ENCODE measurements around the gene SUMO2.
A peak's percentile ranks its signal among the peaks of the same experiment; 100 is the strongest.
"Not testable (repeated sequence)": the region's sequence is repeated elsewhere in the genome, so short reads cannot be mapped to it uniquely, and the experiment has no call there.

The SUMO2 gene

DNA sequence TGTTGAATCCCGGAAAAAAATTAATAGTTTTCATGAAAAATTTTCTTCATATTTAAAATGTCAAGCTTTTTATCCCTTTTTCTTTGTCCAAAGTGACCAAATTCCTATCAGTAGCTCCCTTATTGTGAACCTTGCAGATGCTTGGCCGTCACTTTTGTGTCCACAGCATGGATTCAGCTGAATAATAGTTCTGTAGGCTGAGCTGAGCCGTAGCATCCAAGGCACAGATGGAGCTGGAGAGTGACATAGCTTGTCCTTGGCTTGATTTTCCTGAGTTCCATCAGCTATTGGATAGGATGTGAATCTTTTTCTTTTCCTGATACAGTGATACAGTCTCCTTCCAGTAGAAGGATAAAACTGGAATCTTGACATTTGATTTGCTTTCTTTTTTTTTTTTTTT is 26.3 kb upstream of the SUMO2 start:
- H3F3A ChIP-seq (ENCODE audit: insufficient read depth, low read length), result no peaks in the 10 kb centered on the region
- no peak overlapping the region for H3K9ac ChIP-seq (ENCODE audit: low read length)
- H2AFZ ChIP-seq (ENCODE audit: low read length), result no peak overlapping the region
- no peak overlapping the region for H3K4me2 ChIP-seq (ENCODE audit: low read length)
- peaks cover 20% of the 10 kb centered on the region for H3K4me1 ChIP-seq (ENCODE audit: insufficient read depth, low read length, severe bottlenecking)
- no peaks in the 10 kb centered on the region for H3K27me3 ChIP-seq (ENCODE audit: insufficient read depth, low read length)
- H4K20me1 ChIP-seq (ENCODE audit: insufficient read depth, low read length), result no peaks in the 10 kb centered on the region
- no peak for TF ChIP-seq EZH2 (IDR thresholded peaks at IDR 0.05; ENCODE audit: borderline replicate concordance, low read length)
- TF ChIP-seq, protein P1, sequence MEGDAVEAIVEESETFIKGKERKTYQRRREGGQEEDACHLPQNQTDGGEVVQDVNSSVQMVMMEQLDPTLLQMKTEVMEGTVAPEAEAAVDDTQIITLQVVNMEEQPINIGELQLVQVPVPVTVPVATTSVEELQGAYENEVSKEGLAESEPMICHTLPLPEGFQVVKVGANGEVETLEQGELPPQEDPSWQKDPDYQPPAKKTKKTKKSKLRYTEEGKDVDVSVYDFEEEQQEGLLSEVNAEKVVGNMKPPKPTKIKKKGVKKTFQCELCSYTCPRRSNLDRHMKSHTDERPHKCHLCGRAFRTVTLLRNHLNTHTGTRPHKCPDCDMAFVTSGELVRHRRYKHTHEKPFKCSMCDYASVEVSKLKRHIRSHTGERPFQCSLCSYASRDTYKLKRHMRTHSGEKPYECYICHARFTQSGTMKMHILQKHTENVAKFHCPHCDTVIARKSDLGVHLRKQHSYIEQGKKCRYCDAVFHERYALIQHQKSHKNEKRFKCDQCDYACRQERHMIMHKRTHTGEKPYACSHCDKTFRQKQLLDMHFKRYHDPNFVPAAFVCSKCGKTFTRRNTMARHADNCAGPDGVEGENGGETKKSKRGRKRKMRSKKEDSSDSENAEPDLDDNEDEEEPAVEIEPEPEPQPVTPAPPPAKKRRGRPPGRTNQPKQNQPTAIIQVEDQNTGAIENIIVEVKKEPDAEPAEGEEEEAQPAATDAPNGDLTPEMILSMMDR (IDR thresholded peaks at IDR 0.05; ENCODE audit: low read length), result no peak
- H3K27ac ChIP-seq (ENCODE audit: low read depth, low read length, poor library complexity, severe bottlenecking), result no peak overlapping the region
- H3K9me3 ChIP-seq (ENCODE audit: low read length), result no peaks in the 10 kb centered on the region
- peaks cover 55% of the 10 kb centered on the region for H3K36me3 ChIP-seq (ENCODE audit: insufficient read depth, low read length)
- no peaks in the 10 kb centered on the region for H3K9me2 ChIP-seq (ENCODE audit: low read depth, low read length)
- no peak overlapping the region for H3K4me3 ChIP-seq (ENCODE audit: low read depth, low read length, poor library complexity, severe bottlenecking)
- H3K79me2 ChIP-seq (ENCODE audit: insufficient read depth, low read length), result peaks cover 21% of the 10 kb centered on the region

DNA sequence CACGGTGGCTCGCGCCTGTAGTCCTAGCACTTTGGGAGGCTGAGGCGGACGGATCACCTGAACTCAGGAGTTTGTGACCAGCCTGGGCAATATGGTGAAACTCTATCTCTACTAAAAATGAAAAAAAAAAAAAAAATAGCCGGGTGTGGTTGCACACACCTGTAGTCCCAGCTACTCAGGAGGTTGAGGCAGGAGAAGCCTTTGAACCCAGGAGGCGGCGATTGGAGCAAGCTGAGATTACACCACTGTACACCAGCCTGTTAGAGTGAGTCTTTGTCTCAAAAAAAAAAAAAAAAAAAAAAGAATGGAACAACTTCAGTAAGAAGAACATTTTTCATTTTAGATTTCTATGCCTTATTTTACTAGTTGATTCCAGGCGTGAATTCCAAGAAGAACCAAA is 25.4 kb upstream of the SUMO2 start:
- TF ChIP-seq, protein P1 (IDR thresholded peaks at IDR 0.05; ENCODE audit: low read length), result no peak
- no peak for TF ChIP-seq EZH2 (IDR thresholded peaks at IDR 0.05; ENCODE audit: borderline replicate concordance, low read length)
- H3K9ac ChIP-seq (ENCODE audit: low read length), result no peak overlapping the region
- H3K4me2 ChIP-seq (ENCODE audit: low read length), result no peak overlapping the region

DNA sequence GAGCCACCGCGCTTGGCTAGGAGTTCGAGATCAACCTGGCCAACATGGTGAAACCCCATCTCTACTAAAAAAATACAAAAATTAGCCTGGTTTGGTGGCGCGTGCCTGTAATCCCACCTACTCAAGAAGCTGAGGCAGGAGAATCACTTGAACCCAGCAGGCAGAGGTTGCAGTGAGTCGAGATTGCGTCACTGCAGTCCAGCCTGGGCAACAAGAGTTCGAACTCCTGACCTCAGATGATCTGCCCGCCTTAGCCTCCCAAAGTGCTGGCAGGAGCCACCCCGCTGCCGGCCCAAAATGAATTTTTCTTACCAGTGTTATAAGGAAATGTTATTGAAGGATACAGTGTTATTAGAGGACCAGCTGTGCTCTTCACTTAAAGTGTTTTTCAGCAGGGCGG is 25.0 kb upstream of the SUMO2 start:
- peaks cover 44% of the 10 kb centered on the region for H3K36me3 ChIP-seq (ENCODE audit: insufficient read depth, low read length)
- peaks cover 21% of the 10 kb centered on the region for H3K79me2 ChIP-seq (ENCODE audit: insufficient read depth, low read length)
- peaks cover 20% of the 10 kb centered on the region for H3K4me1 ChIP-seq (ENCODE audit: insufficient read depth, low read length, severe bottlenecking)
- H4K20me1 ChIP-seq (ENCODE audit: insufficient read depth, low read length), result no peaks in the 10 kb centered on the region
- H2AFZ ChIP-seq (ENCODE audit: low read length), result no peak overlapping the region
- no peaks in the 10 kb centered on the region for H3K9me3 ChIP-seq (ENCODE audit: low read length)
- H3K27me3 ChIP-seq (ENCODE audit: insufficient read depth, low read length), result no peaks in the 10 kb centered on the region
- no peak overlapping the region for H3K4me2 ChIP-seq (ENCODE audit: low read length)
- no peaks in the 10 kb centered on the region for H3K9me2 ChIP-seq (ENCODE audit: low read depth, low read length)
- no peak overlapping the region for H3K4me3 ChIP-seq (ENCODE audit: low read depth, low read length, poor library complexity, severe bottlenecking)
- H3K9ac ChIP-seq (ENCODE audit: low read length), result no peak overlapping the region
- TF ChIP-seq, protein P1 (IDR thresholded peaks at IDR 0.05; ENCODE audit: low read length), result no peak
- no peak for TF ChIP-seq EZH2 (IDR thresholded peaks at IDR 0.05; ENCODE audit: borderline replicate concordance, low read length)
- H3F3A ChIP-seq (ENCODE audit: insufficient read depth, low read length), result no peaks in the 10 kb centered on the region
- H3K27ac ChIP-seq (ENCODE audit: low read depth, low read length, poor library complexity, severe bottlenecking), result no peak overlapping the region

More for the DNA sequence above, 25.4 kb upstream of the SUMO2 start:
- H3K79me2 ChIP-seq (ENCODE audit: insufficient read depth, low read length), result peaks cover 21% of the 10 kb centered on the region
- H3K27ac ChIP-seq (ENCODE audit: low read depth, low read length, poor library complexity, severe bottlenecking), result no peak overlapping the region
- H3K36me3 ChIP-seq (ENCODE audit: insufficient read depth, low read length), result peaks cover 48% of the 10 kb centered on the region
- peaks cover 20% of the 10 kb centered on the region for H3K4me1 ChIP-seq (ENCODE audit: insufficient read depth, low read length, severe bottlenecking)
- no peaks in the 10 kb centered on the region for H3K9me3 ChIP-seq (ENCODE audit: low read length)
- H3K4me3 ChIP-seq (ENCODE audit: low read depth, low read length, poor library complexity, severe bottlenecking), result no peak overlapping the region
- no peaks in the 10 kb centered on the region for H3K27me3 ChIP-seq (ENCODE audit: insufficient read depth, low read length)
- H3K9me2 ChIP-seq (ENCODE audit: low read depth, low read length), result no peaks in the 10 kb centered on the region
- no peaks in the 10 kb centered on the region for H3F3A ChIP-seq (ENCODE audit: insufficient read depth, low read length)
- H4K20me1 ChIP-seq (ENCODE audit: insufficient read depth, low read length), result no peaks in the 10 kb centered on the region
- no peak overlapping the region for H2AFZ ChIP-seq (ENCODE audit: low read length)

DNA sequence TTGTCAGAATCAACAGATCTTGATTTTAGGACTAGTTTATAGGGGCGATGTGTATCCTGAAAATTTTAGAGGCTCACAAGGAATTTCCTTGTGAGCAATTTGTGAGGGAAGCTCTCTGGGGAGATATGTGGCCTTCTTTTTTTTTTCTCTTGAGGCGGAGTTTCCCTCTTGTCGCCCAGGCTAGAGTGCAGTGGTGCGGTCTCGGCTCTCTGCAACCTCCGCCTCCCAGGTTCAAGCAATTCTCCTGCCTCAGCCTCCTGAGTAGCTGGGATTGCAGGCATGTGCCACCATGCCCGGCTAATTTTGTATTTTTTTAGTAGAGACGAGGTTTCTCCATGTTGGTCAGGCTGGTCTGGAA is 24.3 kb upstream of the SUMO2 start:
- H3K9me3 ChIP-seq (ENCODE audit: low read length); H4K20me1 ChIP-seq (ENCODE audit: insufficient read depth, low read length); H3F3A ChIP-seq (ENCODE audit: insufficient read depth, low read length); H3K27ac ChIP-seq (ENCODE audit: low read depth, low read length, poor library complexity, severe bottlenecking); H3K9me2 ChIP-seq (ENCODE audit: low read depth, low read length); H2AFZ ChIP-seq (ENCODE audit: low read length); H3K27me3 ChIP-seq (ENCODE audit: insufficient read depth, low read length): not testable (repeated sequence)
- Histone ChIP-seq H3K4me1 (ENCODE audit: insufficient read depth, low read length, severe bottlenecking) (peaks cover 20% of the 10 kb centered on the region), H3K9ac (ENCODE audit: low read length) (peak overlapping the region; percentile 96; the same call in 1 of the 2 replicates), H3K4me3 (ENCODE audit: low read depth, low read length, poor library complexity, severe bottlenecking) (peak overlapping the region; percentile 94), H3K36me3 (ENCODE audit: insufficient read depth, low read length) (peaks cover 37% of the 10 kb centered on the region), H3K79me2 (ENCODE audit: insufficient read depth, low read length) (peaks cover 21% of the 10 kb centered on the region), H3K4me2 (ENCODE audit: low read length) (peak overlapping the region; percentile 93)

All from OCI-LY1 (cell line).